H1 (cell line): ENCODE measurements around the gene AKAP8. TPM values are rescaled to one million over a fixed set of nuclear protein-coding genes. Genes with fewer than 3 reads are reported as not detected.

ENCODE experiments used
- CTCF ChIA-PET: fragments of 300-600 bp; sonication (Branson Sonifier 250); formaldehyde crosslinking; loops from one replicate; lab custom pipeline; 2021; ENCODE audit not compliant: partially characterized antibody; lab: Charles Lee
- POLR2A ChIA-PET: fragments of 300-600 bp; sonication (Branson Sonifier 250); formaldehyde crosslinking; loops from one replicate; lab custom pipeline; 2021; ENCODE audit warnings: inconsistent platforms; ENCODE audit not compliant: partially characterized antibody; lab: Charles Lee
- DNase-seq, 2 experiments: peaks; one replicate each; pipeline versions ENCODE4 v3.0.0 to v3.0.0-alpha.2; 2010 to 2022; ENCODE audit warnings: low spot score in 2 of 2, low read depth in 1 of 2, mixed read lengths in 1 of 2
- FAIRE-seq: peaks from 2 replicates; lab custom pipeline; 2011; peaks lifted over from hg19 to GRCh38; lab: Jason Lieb, UNC
- H2AFZ ChIP-seq: 2 replicates; pipeline ENCODE4 v1.8.1; 2012; ENCODE audit warnings: low read length, inconsistent platforms
- H2AK5ac ChIP-seq: 2 replicates; pipeline ENCODE4 v1.6.1; 2013; ENCODE audit warnings: low read depth, low read length
- H2BK120ac ChIP-seq: replicated peaks from 2 replicates; pipeline ENCODE3; 2013; ENCODE audit warnings: low read depth, low read length, inconsistent platforms
- H2BK12ac ChIP-seq: 2 replicates; pipeline ENCODE4 v1.6.1; 2013; ENCODE audit warnings: low read depth, low read length
- H2BK15ac ChIP-seq: 2 replicates; pipeline ENCODE4 v1.6.1; 2013; ENCODE audit warnings: low read length
- H2BK20ac ChIP-seq: 2 replicates; pipeline ENCODE4 v1.6.1; 2013; ENCODE audit warnings: low read length
- H2BK5ac ChIP-seq: 2 replicates; pipeline ENCODE4 v1.6.1; 2013; ENCODE audit warnings: low read depth, low read length
- H3K14ac ChIP-seq: 2 replicates; pipeline ENCODE4 v1.6.1; 2013; ENCODE audit warnings: inconsistent platforms; ENCODE audit not compliant: insufficient read length
- H3K18ac ChIP-seq: 2 replicates; pipeline ENCODE4 v1.6.1; 2013; ENCODE audit warnings: low read length; ENCODE audit errors: extremely low read depth
- H3K23ac ChIP-seq: 2 replicates; pipeline ENCODE4 v1.6.1; 2013; ENCODE audit warnings: inconsistent platforms; ENCODE audit not compliant: insufficient read length
- H3K23me2 ChIP-seq: 2 replicates; pipeline ENCODE4 v1.6.1; 2013; ENCODE audit warnings: low read depth, low read length
- H3K27ac ChIP-seq: 2 replicates; pipeline ENCODE4 v1.6.1; 2011; ENCODE audit warnings: low read depth, low read length, inconsistent platforms
- H3K27me3 ChIP-seq, 4 experiments: replicated peaks in 1 of 4; 1 replicate in 1 of 4; 2 replicates in 3 of 4; pipeline versions ENCODE4 v1.6.1 to v1.8.1; 2011 to 2013; ENCODE audit warnings: low read length in 3 of 4, mild to moderate bottlenecking in 3 of 4, inconsistent platforms in 2 of 4, mixed read lengths in 2 of 4, moderate library complexity in 1 of 4; ENCODE audit not compliant: control insufficient read depth in 3 of 4, insufficient read depth in 3 of 4; ENCODE audit errors: extremely low read depth in 1 of 4
- H3K36me3 ChIP-seq, 4 experiments: 2 replicates each; pipeline versions ENCODE4 v1.6.1 to v1.8.1; 2011 to 2013; ENCODE audit warnings: mild to moderate bottlenecking in 4 of 4, low read length in 3 of 4, moderate library complexity in 2 of 4, control low read depth in 1 of 4, inconsistent platforms in 1 of 4; ENCODE audit not compliant: insufficient read depth in 4 of 4, control insufficient read depth in 2 of 4
- H3K4ac ChIP-seq: replicated peaks from 2 replicates; pipeline ENCODE3; 2013; ENCODE audit warnings: low read length, low read depth, mixed read lengths, inconsistent platforms; ENCODE audit not compliant: insufficient read length
- H3K4me1 ChIP-seq, 4 experiments: replicated peaks in 1 of 4; 1 replicate in 1 of 4; 2 replicates in 3 of 4; pipeline versions ENCODE4 v1.6.1 to v1.8.1; 2011 to 2013; ENCODE audit warnings: low read length in 3 of 4, inconsistent platforms in 2 of 4, mixed read lengths in 1 of 4; ENCODE audit not compliant: insufficient read depth in 4 of 4, control insufficient read depth in 3 of 4
- H3K4me2 ChIP-seq, 2 experiments: 2 replicates each; pipeline versions ENCODE4 v1.6.1 to v1.8.1; 2011 to 2013; ENCODE audit warnings: low read depth in 2 of 2, low read length in 2 of 2, control low read depth in 1 of 2, inconsistent platforms in 1 of 2, mild to moderate bottlenecking in 1 of 2; ENCODE audit not compliant: insufficient read depth in 1 of 2
- H3K4me3 ChIP-seq, 4 experiments: fragments of 200-600, 300-600 bp in 1 of 4; sonication (generic), shearing (Covaris generic), sonication (Bioruptor Twin) in 1 of 4; 2 replicates each; pipeline versions ENCODE4 v1.5.1 to v1.8.1; 2011 to 2016; ENCODE audit warnings: low read length in 4 of 4, low read depth in 3 of 4, control low read depth in 2 of 4, inconsistent platforms in 2 of 4, mild to moderate bottlenecking in 2 of 4, mixed read lengths in 1 of 4, moderate library complexity in 1 of 4; ENCODE audit not compliant: insufficient read depth in 2 of 4; ENCODE audit errors: extremely low read depth in 1 of 4
- H3K56ac ChIP-seq: replicated peaks from 2 replicates; pipeline ENCODE3; 2013; ENCODE audit warnings: low read depth, mild to moderate bottlenecking, mixed read lengths, low read length, inconsistent platforms; ENCODE audit not compliant: insufficient read length
- H3K79me1 ChIP-seq: 2 replicates; pipeline ENCODE4 v1.6.1; 2013; ENCODE audit warnings: low read depth, low read length, control low read depth
- H3K79me2 ChIP-seq, 2 experiments: 2 replicates each; pipeline versions ENCODE4 v1.6.1 to v1.8.1; 2012 to 2013; ENCODE audit warnings: low read length in 2 of 2, mild to moderate bottlenecking in 2 of 2, inconsistent platforms in 1 of 2; ENCODE audit not compliant: insufficient read depth in 2 of 2, control insufficient read depth in 1 of 2
- H3K9ac ChIP-seq, 4 experiments: replicated peaks in 1 of 4; 1 replicate in 1 of 4; 2 replicates in 3 of 4; pipeline versions ENCODE4 v1.6.1 to v1.8.1; 2011 to 2013; ENCODE audit warnings: low read depth in 3 of 4, low read length in 3 of 4, control low read depth in 2 of 4, mild to moderate bottlenecking in 2 of 4, moderate library complexity in 2 of 4, inconsistent platforms in 1 of 4; ENCODE audit errors: extremely low read depth in 1 of 4
- H3K9me3 ChIP-seq, 2 experiments: 2 replicates each; pipeline versions ENCODE4 v1.6.1 to v1.8.1; 2012 to 2013; ENCODE audit warnings: mild to moderate bottlenecking in 2 of 2, moderate library complexity in 2 of 2, control low read depth in 1 of 2, inconsistent platforms in 1 of 2, low read depth in 1 of 2, low read length in 1 of 2, mixed read lengths in 1 of 2; ENCODE audit not compliant: insufficient read depth in 2 of 2
- H4K20me1 ChIP-seq, 2 experiments: replicated peaks in 1 of 2; 2 replicates each; pipeline versions ENCODE3 to v1.8.1; 2011 to 2013; ENCODE audit warnings: inconsistent platforms in 2 of 2, low read length in 2 of 2, mild to moderate bottlenecking in 1 of 2; ENCODE audit not compliant: insufficient read depth in 2 of 2, control insufficient read depth in 1 of 2
- H4K5ac ChIP-seq: 2 replicates; pipeline ENCODE4 v1.6.1; 2013; ENCODE audit warnings: low read length, low read depth, mixed read lengths, inconsistent platforms; ENCODE audit not compliant: insufficient read length
- H4K8ac ChIP-seq: 2 replicates; pipeline ENCODE4 v1.8.0; 2013; ENCODE audit warnings: mild to moderate bottlenecking, moderate library complexity, low read length, inconsistent platforms; ENCODE audit not compliant: insufficient read depth; ENCODE audit errors: extremely low read depth
- H4K91ac ChIP-seq: replicated peaks from 2 replicates; pipeline ENCODE3; 2013; ENCODE audit warnings: low read length, mixed read lengths, inconsistent platforms; ENCODE audit not compliant: insufficient read length
- ASH2L ChIP-seq: fragments of 200-600, 300-600 bp; sonication (generic); IDR thresholded peaks from one replicate; pipeline ENCODE4 v1.7.1; 2017; ENCODE audit warnings: low read length
- CBX5 ChIP-seq: fragments of 300-800, 300-1000 bp; sonication (generic); IDR thresholded peaks from 2 replicates; pipeline ENCODE4 v1.7.1; 2016; ENCODE audit warnings: antibody characterized with exemption, low read length, low read depth
- CEBPB ChIP-seq: IDR thresholded peaks from 2 replicates; pipeline ENCODE4 v1.6.1; 2012; ENCODE audit warnings: low read depth, low read length
- EGR1 ChIP-seq: IDR thresholded peaks from 2 replicates; pipeline ENCODE4 v1.6.1; 2011; ENCODE audit warnings: low read depth, low read length, borderline replicate concordance
- EZH2 ChIP-seq: fragments of 200-600 bp; sonication (generic); IDR thresholded peaks from 2 replicates; pipeline ENCODE4 v1.7.1; 2012; ENCODE audit warnings: low read depth, mild to moderate bottlenecking, moderate library complexity, low read length, inconsistent platforms; ENCODE audit not compliant: severe bottlenecking
- KDM4A ChIP-seq: IDR thresholded peaks from one replicate; pipeline ENCODE4 v1.7.1; 2012; ENCODE audit warnings: low read depth, mild to moderate bottlenecking, moderate library complexity, low read length, inconsistent platforms; ENCODE audit not compliant: severe bottlenecking
- KDM5A ChIP-seq: fragments of 200-600 bp; IDR thresholded peaks from 2 replicates; pipeline ENCODE4 v1.7.1; 2012; ENCODE audit warnings: mild to moderate bottlenecking, low read length, inconsistent platforms, mixed read lengths
- POLR2A ChIP-seq, 2 experiments: IDR thresholded peaks; 1 replicate in 1 of 2; 2 replicates in 1 of 2; pipeline ENCODE4 v1.6.1; 2011; ENCODE audit warnings: low read depth in 2 of 2, low read length in 2 of 2, mild to moderate bottlenecking in 2 of 2; ENCODE audit errors: control extremely low read depth in 1 of 2
- POU5F1 ChIP-seq: IDR thresholded peaks from 2 replicates; pipeline ENCODE4 v1.6.1; 2011; ENCODE audit warnings: low read depth, mild to moderate bottlenecking, low read length, moderate library complexity
- TAF7 ChIP-seq: optimal IDR thresholded peaks from 2 replicates; pipeline ENCODE3; 2011; ENCODE audit warnings: low read depth, mild to moderate bottlenecking, inconsistent platforms, low read length, moderate library complexity, borderline replicate concordance
- TEAD4 ChIP-seq: IDR thresholded peaks from 2 replicates; pipeline ENCODE4 v1.6.1; 2012; ENCODE audit warnings: low read depth, low read length, inconsistent platforms, mixed read lengths
- USF2 ChIP-seq: IDR thresholded peaks from 2 replicates; pipeline ENCODE4 v1.6.1; 2011; ENCODE audit warnings: low read length, improper control_type of control experiment
- WGBS, 2 experiments: shearing (Covaris generic) in 1 of 2; methylation state at CpG; one replicate each; pipeline versions ENCODE4 v1.1.6 to v1.1.7; 2013 to 2015; ENCODE audit warnings: low lambda C conversion rate in 2 of 2, mixed read lengths in 2 of 2, inconsistent platforms in 1 of 2, low coverage in 1 of 2, missing lambda C conversion rate in 1 of 2; ENCODE audit not compliant: insufficient replicate concordance in 2 of 2, insufficient coverage in 1 of 2, insufficient read length in 1 of 2; ENCODE audit errors: extremely low coverage in 1 of 2, missing lambda C conversion rate in 1 of 2; 5-methylcytosine and 5-hydroxymethylcytosine counted together
- polyA plus RNA-seq, 7 experiments: library from polyadenylated mRNA; depleted of rRNA in 3 of 7; stranded (reverse) in 5 of 7; unstranded in 2 of 7; fragments of >200 nt in 5 of 7; fragments of 200-250 nt in 2 of 7; gene quantifications; 1 replicate in 5 of 7; 2 replicates in 1 of 7; 4 replicates in 1 of 7; pipeline versions ENCODE4 v1.2.1 to v1.2.3, GENCODE V29; 2011 to 2013; ENCODE audit warnings: missing spikeins in 2 of 7, mixed read lengths in 2 of 7
- total RNA-seq: library from RNA; stranded (reverse); fragmentation: NEBNext Ultra II Directional; extraction: Animal tissue kit (Norgen Biotek cat#: 25700); gene quantifications from 2 replicates; pipeline ENCODE4 v1.2.1, GENCODE V29; 2021

Gene AKAP8
- total and polyA plus RNA-seq, 2 of the 8 experiments (the other 6 are each of a cell fraction or from before 2014, with no cell fraction given) = 17.0 to 41.0 TPM

GRCh38 chr19:15332311-15332996 is 47.1 kb downstream of the AKAP8 start, which contains the start of gene BRD4:
Gene BRD4 (minus strand): TSS chr19:15332539. CDS start chr19:15273099, 59,440 bp downstream.
- Histone ChIP-seq H3K14ac (no peak within 1 kb of the TSS), H3K4me3 (peak within 1 kb of the TSS; percentile 53 to 100 (median 90)), H3K4ac (no peak within 1 kb of the TSS), H3K36me3 (no peaks in the 10 kb centered on the region), H4K8ac (peak within 1 kb of the TSS; percentile 99), H3K4me1 (peaks cover 0 to 2% (median 0%) of the 10 kb centered on the region in 4 experiments; a peak in 2 of 7 replicates), H2BK120ac (peak within 1 kb of the TSS; percentile 90), H3K4me2 (peak within 1 kb of the TSS; percentile 87 to 95), H2BK12ac (peak within 1 kb of the TSS; percentile 17), H3K27me3 (no peaks in the 10 kb centered on the region), H4K20me1 (peaks cover 19 to 25% of the 10 kb centered on the region in 2 experiments), H2BK15ac (no peak within 1 kb of the TSS), H2AK5ac (no peak within 1 kb of the TSS), H3K23me2 (peaks cover 8% of the 10 kb centered on the region; the same call in 1 of the 2 replicates), H2BK20ac (no peak within 1 kb of the TSS), H3K27ac (peak within 1 kb of the TSS; percentile 94), H2BK5ac (peak within 1 kb of the TSS; percentile 83), H3K18ac (peak within 1 kb of the TSS; percentile 60), H4K91ac (peak within 1 kb of the TSS; percentile 95), H2AFZ (peak within 1 kb of the TSS; percentile 90), H3K9me3 (no peaks in the 10 kb centered on the region), H3K79me1 (peaks cover 6% of the 10 kb centered on the region), H3K23ac (no peak within 1 kb of the TSS), H3K56ac (peak within 1 kb of the TSS; percentile 92), H3K9ac (peak within 1 kb of the TSS; percentile 89 to 100 (median 92)), H3K79me2 (peaks cover 44 to 50% of the 10 kb centered on the region in 2 experiments), H4K5ac (peak within 1 kb of the TSS; percentile 98)
- FAIRE-seq (no peak), DNase-seq (peak in 1 of 2 experiments; percentile 86)
- CTCF ChIA-PET = interaction anchor here (1.3 to 2.1 kb wide), 3 partner anchors 10 to 81 kb away, joined by 3 to 5 read pairs (median 3); no protein-coding TSS in a partner anchor
- 15% methylated on average over 22 of the region's 81 CpGs; no CpG with 5 or more reads in 1 of the 2 experiments for WGBS, 2 experiments
- POLR2A ChIA-PET = interaction anchor here (0.7 to 4.5 kb wide), 18 partner anchors 8 to 226 kb away, joined by 3 to 27 read pairs (median 4); partner anchors contain the start of gene AKAP8
- no peak for TF ChIP-seq CEBPB
- TF ChIP-seq KDM4A = peak; percentile 41
- TF ChIP-seq POLR2A (IDR thresholded peaks at IDR 0.05; ENCODE audit: control extremely low read depth in 1 of 2, low read depth in 2 of 2, low read length in 2 of 2) = no peak; a peak in 1 of 3 replicates
- TF ChIP-seq EGR1 = peak; percentile 82
- TF ChIP-seq KDM5A = no peak
- TF ChIP-seq CBX5 = no peak
- TF ChIP-seq USF2 = no peak
- TF ChIP-seq TEAD4 = no peak
- no peak for TF ChIP-seq POU5F1
- peak; percentile 29 for TF ChIP-seq ASH2L
- no peak for TF ChIP-seq EZH2
- TF ChIP-seq TAF7 = peak; percentile 33
